ENCODE data around the gene NHEJ1. TPM values are rescaled to one million over a fixed set of nuclear protein-coding genes. Genes with fewer than 3 reads are reported as not detected.

NHEJ1 gene
- 12.3 TPM for total RNA-seq
- 8.3 TPM for polyA plus RNA-seq
- long read RNA-seq, donor 1, partial matches to known transcripts: 0 of 3 reads
- long read RNA-seq, donor 1, other reads (novel, unspliced or antisense): 0 of 3 reads
- long read RNA-seq, donor 2, transcript NHEJ1-201 (8 exons, 2,094 nt): major isoform, 13 of 14 reads
- long read RNA-seq, donor 2, partial matches to known transcripts: 0 of 14 reads
- long read RNA-seq, donor 2, other reads (novel, unspliced or antisense): 0 of 14 reads
- long read RNA-seq, donor 3, transcript NHEJ1-201 (8 exons, 2,094 nt): major isoform, 8 of 8 reads
- long read RNA-seq, donor 3, partial matches to known transcripts: 0 of 8 reads
- long read RNA-seq, donor 3, other reads (novel, unspliced or antisense): 0 of 8 reads
- long read RNA-seq, donor 4, partial matches to known transcripts: 0 of 4 reads
- long read RNA-seq, donor 4, other reads (novel, unspliced or antisense): 0 of 4 reads
- long read RNA-seq, donor 5, transcript NHEJ1-201 (8 exons, 2,094 nt): major isoform, 12 of 12 reads
- long read RNA-seq, donor 5, partial matches to known transcripts: 0 of 12 reads
- long read RNA-seq, donor 5, other reads (novel, unspliced or antisense): 0 of 12 reads
- long read RNA-seq, donor 6, partial matches to known transcripts: 0 of 3 reads
- long read RNA-seq, donor 6, other reads (novel, unspliced or antisense): 0 of 3 reads
- long read RNA-seq, donor 7, partial matches to known transcripts: 0 of 4 reads
- long read RNA-seq, donor 7, other reads (novel, unspliced or antisense): 0 of 4 reads
- long read RNA-seq, donor 8: 0 reads
- long read RNA-seq, donor 9, partial matches to known transcripts: 0 of 1 reads
- long read RNA-seq, donor 9, other reads (novel, unspliced or antisense): 0 of 1 reads
- long read RNA-seq, donor 10, partial matches to known transcripts: 0 of 4 reads
- long read RNA-seq, donor 10, other reads (novel, unspliced or antisense): 0 of 4 reads

GRCh38 chr2:219160186-219161017 lies at the start of gene NHEJ1:
NHEJ1 (minus strand) TSS chr2:219160815; CDS start chr2:219158362, 2,453 bp downstream.
- Histone ChIP-seq H3K9me3 (ENCODE audit: control insufficient read depth in 2 of 2, insufficient read depth in 1 of 2, low read length in 1 of 2) (no peaks in the 10 kb centered on the region), H3K4me3 (ENCODE audit: low read length in 2 of 2) (peak within 1 kb of the TSS; percentile 70 to 74)

GRCh38 chr2:219209236-219210195 lies 48.9 kb upstream of the NHEJ1 start:
- Histone ChIP-seq H3K9me3 (ENCODE audit: control insufficient read depth in 2 of 2, insufficient read depth in 1 of 2, low read length in 1 of 2) (peaks cover 0 to under 1% of the 10 kb centered on the region in 2 donors), H3K36me3 (ENCODE audit: control insufficient read depth in 2 of 2, insufficient read depth in 2 of 2, low read length in 1 of 2) (peaks cover 33 to 38% of the 10 kb centered on the region in 2 donors), H3K27me3 (ENCODE audit: control insufficient read depth in 2 of 2, insufficient read depth in 1 of 2, low read length in 1 of 2) (no peaks in the 10 kb centered on the region), H3K4me1 (ENCODE audit: control insufficient read depth in 2 of 2, insufficient read depth in 2 of 2, low read length in 2 of 2) (peaks cover 6 to 49% of the 10 kb centered on the region in 2 donors), H3K27ac (ENCODE audit: low read depth in 1 of 2, low read length in 1 of 2) (peak overlapping the region in 1 of 2 donors; percentile 55), H3K4me3 (ENCODE audit: low read length in 2 of 2) (no peak overlapping the region)
- no peak for DNase-seq (ENCODE audit: low read depth in 6 of 9, low spot score in 9 of 9)
- 41% methylated on average over 18 of the region's 18 CpGs for WGBS

More at GRCh38 chr2:219160186-219161017, at the start of gene NHEJ1:
- Histone ChIP-seq H3K4me1 (ENCODE audit: control insufficient read depth in 2 of 2, insufficient read depth in 2 of 2, low read length in 2 of 2) (peaks cover 8 to 11% of the 10 kb centered on the region in 2 donors), H3K27me3 (ENCODE audit: control insufficient read depth in 2 of 2, insufficient read depth in 1 of 2, low read length in 1 of 2) (no peaks in the 10 kb centered on the region), H3K27ac (ENCODE audit: low read depth in 1 of 2, low read length in 1 of 2) (peak within 1 kb of the TSS; percentile 88 to 92), H3K36me3 (ENCODE audit: control insufficient read depth in 2 of 2, insufficient read depth in 2 of 2, low read length in 1 of 2) (peaks cover 8 to 12% of the 10 kb centered on the region in 2 donors)
- DNase-seq (ENCODE audit: low read depth in 6 of 9, low spot score in 9 of 9): peak; percentile 77 to 95 (median 88)
- under 1% methylated on average over 70 of the region's 70 CpGs for WGBS

GRCh38 chr2:219207884-219208740 lies 47.5 kb upstream of the NHEJ1 start:
- Histone ChIP-seq H3K36me3 (ENCODE audit: control insufficient read depth in 2 of 2, insufficient read depth in 2 of 2, low read length in 1 of 2) (peaks cover 28 to 38% of the 10 kb centered on the region in 2 donors), H3K4me1 (ENCODE audit: control insufficient read depth in 2 of 2, insufficient read depth in 2 of 2, low read length in 2 of 2) (peaks cover 6 to 49% of the 10 kb centered on the region in 2 donors), H3K9me3 (ENCODE audit: control insufficient read depth in 2 of 2, insufficient read depth in 1 of 2, low read length in 1 of 2) (peaks cover 0 to 3% of the 10 kb centered on the region in 2 donors), H3K27me3 (ENCODE audit: control insufficient read depth in 2 of 2, insufficient read depth in 1 of 2, low read length in 1 of 2) (no peaks in the 10 kb centered on the region), H3K27ac (ENCODE audit: low read depth in 1 of 2, low read length in 1 of 2) (peak overlapping the region in 1 of 2 donors; percentile 66), H3K4me3 (ENCODE audit: low read length in 2 of 2) (no peak overlapping the region)
- WGBS: 88% methylated on average over 17 of the region's 17 CpGs
- DNase-seq (ENCODE audit: low read depth in 6 of 9, low spot score in 9 of 9): no peak

GRCh38 chr2:219207134-219207883 lies 46.7 kb upstream of the NHEJ1 start:
- Histone ChIP-seq H3K27ac (ENCODE audit: low read depth in 1 of 2, low read length in 1 of 2) (peak overlapping the region; percentile 66 to 92), H3K36me3 (ENCODE audit: control insufficient read depth in 2 of 2, insufficient read depth in 2 of 2, low read length in 1 of 2) (peaks cover 28 to 34% of the 10 kb centered on the region in 2 donors), H3K4me3 (ENCODE audit: low read length in 2 of 2) (peak overlapping the region; percentile 72 to 76), H3K27me3 (ENCODE audit: control insufficient read depth in 2 of 2, insufficient read depth in 1 of 2, low read length in 1 of 2) (no peaks in the 10 kb centered on the region), H3K4me1 (ENCODE audit: control insufficient read depth in 2 of 2, insufficient read depth in 2 of 2, low read length in 2 of 2) (peaks cover 6 to 49% of the 10 kb centered on the region in 2 donors), H3K9me3 (ENCODE audit: control insufficient read depth in 2 of 2, insufficient read depth in 1 of 2, low read length in 1 of 2) (peaks cover 0 to 3% of the 10 kb centered on the region in 2 donors)
- no peak for DNase-seq (ENCODE audit: low read depth in 6 of 9, low spot score in 9 of 9)
- 32% methylated on average over 22 of the region's 22 CpGs for WGBS

DNA sequence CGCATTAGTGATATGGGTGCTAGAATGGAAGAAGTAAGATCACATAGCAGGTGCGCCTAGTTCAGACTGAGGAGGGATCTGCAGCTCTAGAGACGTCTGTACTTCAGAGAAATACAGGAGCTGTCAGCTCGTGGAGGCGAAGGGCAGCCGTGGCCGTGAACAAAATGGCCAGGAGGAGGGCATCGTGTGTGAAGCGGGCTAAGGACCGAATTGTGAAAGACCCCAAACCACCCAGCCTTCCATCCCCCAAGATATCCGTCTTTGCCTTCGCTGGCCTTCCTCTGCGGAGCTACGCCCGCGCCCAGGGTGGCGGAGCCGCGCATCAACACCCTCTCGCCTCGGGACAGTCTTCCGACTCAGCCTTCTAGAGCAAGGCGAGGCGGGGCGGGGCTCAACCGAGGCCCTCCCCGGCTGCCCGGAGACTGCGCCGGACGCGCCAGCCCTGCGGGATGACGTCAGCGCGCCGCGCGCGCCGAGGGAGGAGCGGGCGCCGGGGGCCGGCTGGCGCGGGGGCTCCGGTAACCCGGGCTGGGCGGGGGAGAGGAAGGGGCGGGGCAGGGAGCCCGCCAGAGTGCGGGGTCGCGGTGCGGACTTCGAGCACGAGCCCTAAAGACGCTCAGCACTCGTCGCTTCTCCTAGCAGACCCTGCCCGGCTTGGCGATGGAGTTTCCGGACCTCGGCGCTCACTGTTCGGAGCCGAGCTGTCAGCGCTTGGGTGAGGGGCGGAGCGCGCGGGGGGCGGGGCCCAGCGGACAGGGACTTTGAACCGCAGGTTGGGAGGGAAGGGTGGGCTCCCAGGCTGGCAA lies 45.9 kb upstream of the NHEJ1 start, which contains the start of gene ZFAND2B:
Gene ZFAND2B, plus strand, starts transcription at position 455 of the 806 bp plus-strand sequence. Its CDS starts 206 bp downstream, at position 661.
- peak within 1 kb of the TSS; percentile 92 to 97 for H3K27ac ChIP-seq (ENCODE audit: low read depth in 1 of 2, low read length in 1 of 2)
- peak within 1 kb of the TSS; percentile 72 to 76 for H3K4me3 ChIP-seq (ENCODE audit: low read length in 2 of 2)
- peaks cover 28 to 34% of the 10 kb centered on the region in 2 donors for H3K36me3 ChIP-seq (ENCODE audit: control insufficient read depth in 2 of 2, insufficient read depth in 2 of 2, low read length in 1 of 2)
- WGBS: under 1% methylated on average over 76 of the region's 76 CpGs
- H3K27me3 ChIP-seq (ENCODE audit: control insufficient read depth in 2 of 2, insufficient read depth in 1 of 2, low read length in 1 of 2): no peaks in the 10 kb centered on the region
- peaks cover 0 to 3% of the 10 kb centered on the region in 2 donors for H3K9me3 ChIP-seq (ENCODE audit: control insufficient read depth in 2 of 2, insufficient read depth in 1 of 2, low read length in 1 of 2)
- H3K4me1 ChIP-seq (ENCODE audit: control insufficient read depth in 2 of 2, insufficient read depth in 2 of 2, low read length in 2 of 2): peaks cover 6 to 49% of the 10 kb centered on the region in 2 donors
- peak; percentile 81 to 97 (median 93) for DNase-seq (ENCODE audit: low read depth in 6 of 9, low spot score in 9 of 9)

DNA sequence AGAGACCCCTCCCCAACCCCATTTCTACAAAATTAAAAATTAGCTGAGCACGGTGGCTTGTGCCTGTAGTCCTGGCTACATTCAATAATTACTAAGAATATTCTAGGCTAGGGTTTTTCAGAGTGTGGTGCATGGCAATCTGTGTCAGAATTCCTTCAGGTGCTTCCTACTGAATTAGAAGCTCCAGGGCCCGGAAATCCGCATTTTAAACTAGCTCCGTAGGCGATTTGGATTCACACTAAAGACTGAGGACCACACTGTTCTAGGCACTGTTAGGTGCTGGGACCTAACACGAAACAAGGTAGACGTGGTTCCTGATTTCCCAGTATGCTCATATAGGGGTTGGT lies 45.3 kb upstream of the NHEJ1 start:
- H3K4me3 ChIP-seq (ENCODE audit: low read length in 2 of 2): peak overlapping the region; percentile 72 to 76
- H3K4me1 ChIP-seq (ENCODE audit: control insufficient read depth in 2 of 2, insufficient read depth in 2 of 2, low read length in 2 of 2): peaks cover 6 to 44% of the 10 kb centered on the region in 2 donors
- peaks cover 0 to 3% of the 10 kb centered on the region in 2 donors for H3K9me3 ChIP-seq (ENCODE audit: control insufficient read depth in 2 of 2, insufficient read depth in 1 of 2, low read length in 1 of 2)
- 26% methylated on average over 7 of the region's 7 CpGs for whole genome bisulfite sequencing
- no peak for DNase-seq (ENCODE audit: low read depth in 6 of 9, low spot score in 9 of 9)
- H3K27me3 ChIP-seq (ENCODE audit: control insufficient read depth in 2 of 2, insufficient read depth in 1 of 2, low read length in 1 of 2): no peaks in the 10 kb centered on the region
- H3K36me3 ChIP-seq (ENCODE audit: control insufficient read depth in 2 of 2, insufficient read depth in 2 of 2, low read length in 1 of 2): peaks cover 28 to 31% of the 10 kb centered on the region in 2 donors
- H3K27ac ChIP-seq (ENCODE audit: low read depth in 1 of 2, low read length in 1 of 2): peak overlapping the region; percentile 92 to 97
